GM19193 (cell line): Measurements from ENCODE around the gene ZFR.
A peak's percentile ranks its signal among the peaks of the same experiment; 100 is the strongest.

Experiments used
- POLR2A ChIP-seq: IDR thresholded peaks from 4 replicates; pipeline ENCODE4 v1.6.1; 2011; ENCODE audit not compliant: insufficient read depth, insufficient read length; ENCODE audit errors: extremely low read depth

ZFR gene

DNA sequence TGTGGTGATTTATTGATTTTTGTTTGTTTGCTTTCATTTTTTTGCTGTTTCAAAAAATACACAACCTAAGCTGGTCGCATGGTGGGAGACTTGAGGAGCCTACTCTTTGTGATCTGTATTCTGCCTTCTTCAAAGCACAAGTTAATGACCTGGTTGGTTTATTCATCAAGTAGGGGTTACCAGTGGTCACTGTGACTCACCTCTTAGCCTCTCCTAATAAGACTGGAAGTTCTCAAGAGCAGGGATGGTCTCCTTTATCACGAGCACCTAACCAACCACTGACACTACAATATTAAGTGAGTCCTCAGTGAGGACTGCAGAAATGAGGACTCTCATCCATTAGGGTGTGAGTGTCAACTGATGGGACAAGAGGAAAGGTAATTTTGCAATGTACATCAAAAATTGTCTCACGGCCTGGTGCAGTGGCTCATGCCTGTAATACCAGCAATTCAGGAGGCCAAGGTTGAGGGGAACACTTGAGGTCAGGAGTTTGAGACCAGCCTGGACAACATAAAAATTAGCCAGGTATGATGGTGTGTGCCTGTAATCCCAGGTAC is 118.2 kb downstream of the ZFR start:
- TF ChIP-seq POLR2A, result no peak

DNA sequence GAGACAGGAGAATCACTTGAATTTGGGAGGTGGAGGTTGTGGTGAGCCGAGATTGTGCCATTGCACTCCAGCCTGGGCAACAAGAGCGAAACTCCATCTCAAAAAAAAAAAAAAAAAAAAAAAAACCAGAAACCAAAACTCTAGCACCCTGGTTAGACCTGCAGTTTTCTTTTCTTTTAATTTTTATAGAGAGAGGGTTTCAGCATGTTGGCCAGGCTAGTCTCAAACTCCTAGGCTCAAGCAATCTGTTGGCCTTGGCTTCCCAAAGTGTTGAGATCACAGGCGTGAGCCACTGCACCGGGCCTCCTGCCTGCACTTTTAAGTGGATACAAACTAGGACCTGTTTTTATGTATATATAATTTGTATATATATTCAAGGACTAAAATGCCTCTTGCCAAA is 118.9 kb downstream of the ZFR start:
- no peak for TF ChIP-seq POLR2A

GRCh38 chr5:32325062-32325461 is 119.5 kb downstream of the ZFR start:
- no peak for TF ChIP-seq POLR2A

GRCh38 chr5:32323741-32324140 is 120.8 kb downstream of the ZFR start:
- TF ChIP-seq POLR2A, result no peak

GRCh38 chr5:32322882-32323281 is 121.7 kb downstream of the ZFR start:
- no peak for TF ChIP-seq POLR2A

GRCh38 chr5:32320576-32320975 is 124.0 kb downstream of the ZFR start:
- no peak for TF ChIP-seq POLR2A

GRCh38 chr5:32319926-32320543 is 124.5 kb downstream of the ZFR start:
- TF ChIP-seq POLR2A, result no peak

- no peak for TF ChIP-seq POLR2A
Measured at GRCh38 chr5:32319392-32319791, 125.1 kb downstream of the ZFR start.

- no peak for TF ChIP-seq POLR2A
Measured at GRCh38 chr5:32317041-32317440, 127.5 kb downstream of the ZFR start.

DNA sequence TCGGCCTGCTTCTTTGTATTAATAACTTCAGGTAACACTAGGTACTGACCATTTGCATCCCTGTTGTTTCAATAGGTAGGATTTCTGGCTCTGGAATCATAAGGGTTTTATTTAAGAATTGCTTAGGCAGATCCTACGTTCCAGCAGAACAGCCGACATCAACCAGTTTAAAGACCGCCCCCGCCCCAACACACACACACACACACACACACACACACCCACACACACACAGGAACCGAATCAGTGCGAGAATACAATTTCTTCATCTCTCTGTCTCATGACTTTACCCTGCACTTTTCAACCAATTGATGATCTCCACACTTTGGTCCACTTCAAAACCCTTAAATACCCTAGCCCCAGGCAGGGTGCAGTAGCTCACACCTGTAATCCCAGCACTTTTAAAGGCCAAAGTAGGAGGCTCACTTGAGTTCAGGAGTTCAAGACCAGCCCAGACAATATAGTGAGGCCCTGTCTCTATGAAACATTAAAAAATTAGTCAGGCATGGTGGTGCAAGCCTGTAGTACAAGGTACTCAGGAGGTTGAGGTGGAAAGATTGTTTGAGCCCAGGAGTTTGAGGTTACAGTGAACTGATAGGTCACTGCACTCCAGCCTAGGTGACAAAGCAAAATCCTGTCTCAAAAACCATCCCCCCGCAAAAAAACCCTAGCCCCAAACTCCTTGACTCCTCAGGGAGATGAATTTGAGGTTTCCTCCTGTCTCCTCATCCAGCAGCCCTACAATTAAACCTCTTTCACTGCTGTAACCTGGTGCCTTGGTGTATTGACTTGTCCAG is 129.1 kb downstream of the ZFR start:
- TF ChIP-seq POLR2A, result no peak

DNA sequence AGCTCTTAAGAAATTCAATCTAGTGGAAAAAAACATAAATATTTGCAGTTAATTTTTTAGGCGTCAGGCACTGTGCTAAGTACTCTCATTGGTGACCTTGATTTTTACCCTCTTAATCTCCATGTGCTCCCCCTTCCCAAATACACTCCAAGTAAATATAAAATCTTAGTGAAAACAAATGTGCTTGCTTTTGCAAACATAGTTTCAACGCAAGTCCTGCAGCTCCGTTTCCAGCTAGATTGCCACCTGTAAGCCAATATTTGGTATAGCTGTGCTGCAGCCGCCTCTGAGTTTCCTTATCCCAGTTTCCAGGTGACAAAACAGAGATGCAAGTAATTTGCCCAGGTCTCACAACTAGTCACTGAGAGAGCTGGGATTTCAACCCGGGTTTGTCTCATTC is 129.9 kb downstream of the ZFR start:
- no peak for TF ChIP-seq POLR2A

DNA sequence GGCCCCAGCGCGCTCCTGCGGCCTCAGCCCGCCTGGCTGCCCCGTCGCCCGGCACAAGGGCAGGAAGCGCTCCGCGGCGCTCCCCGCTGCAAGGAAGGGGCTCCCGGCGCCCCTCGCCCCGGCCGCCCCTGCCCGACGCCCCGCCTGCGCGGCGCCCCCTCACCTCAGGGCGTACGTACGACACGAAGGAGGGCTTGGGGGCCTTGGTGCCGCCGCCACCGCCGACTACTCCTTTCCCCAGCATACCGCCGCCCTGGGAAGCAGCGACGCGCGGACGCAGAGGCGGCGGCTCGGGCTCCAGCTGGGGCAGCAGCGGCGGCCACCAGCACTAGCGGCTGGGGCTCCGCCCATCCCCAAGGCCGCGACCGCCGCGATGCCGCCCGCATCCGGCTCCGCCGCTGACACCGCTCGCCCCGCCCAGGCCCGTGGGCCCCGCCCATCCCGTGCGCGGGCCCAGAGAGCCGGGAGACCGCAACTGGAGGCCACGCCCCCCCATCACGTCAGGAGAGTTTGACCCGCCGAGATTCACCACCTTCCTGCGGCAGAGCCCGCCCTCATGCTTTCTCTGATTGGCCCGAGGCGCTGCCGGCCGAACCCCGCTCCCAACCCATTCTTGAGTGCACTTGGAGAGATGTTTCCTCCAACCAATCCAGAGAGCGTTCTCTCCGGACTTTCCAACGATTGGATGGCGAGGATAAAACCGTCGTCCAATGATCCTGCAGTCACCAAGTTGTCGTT is 131.8 kb downstream of the ZFR start, which contains the start of gene MTMR12:
Gene MTMR12, minus strand, starts transcription at position 345 of the 738 bp plus-strand sequence. Its CDS starts 101 bp downstream, at position 244.
- peak; percentile 84 for TF ChIP-seq POLR2A

GRCh38 chr5:32312197-32312594 is 132.3 kb downstream of the ZFR start:
- no peak for TF ChIP-seq POLR2A

GRCh38 chr5:32311404-32312196 is 132.9 kb downstream of the ZFR start:
- TF ChIP-seq POLR2A, result no peak

DNA sequence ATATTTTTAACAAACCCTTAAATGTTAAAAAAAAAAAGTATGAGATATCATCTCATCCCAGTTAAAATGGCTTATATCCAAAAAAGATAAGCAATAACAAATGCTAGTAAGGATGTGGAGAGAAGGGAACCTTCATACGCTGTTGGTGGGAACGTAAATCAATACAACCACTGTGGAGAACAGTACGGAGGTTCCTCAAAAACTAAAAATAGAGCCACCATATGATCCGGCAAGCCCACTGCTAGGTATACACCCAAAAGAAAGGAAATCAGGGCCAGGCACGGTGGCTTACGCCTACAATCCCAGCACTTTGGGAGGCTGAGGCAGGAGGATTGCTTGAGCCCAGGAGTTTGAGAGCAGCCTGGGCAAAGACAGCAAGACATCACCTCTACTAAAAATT is 134.8 kb downstream of the ZFR start:
- TF ChIP-seq POLR2A, result no peak

DNA sequence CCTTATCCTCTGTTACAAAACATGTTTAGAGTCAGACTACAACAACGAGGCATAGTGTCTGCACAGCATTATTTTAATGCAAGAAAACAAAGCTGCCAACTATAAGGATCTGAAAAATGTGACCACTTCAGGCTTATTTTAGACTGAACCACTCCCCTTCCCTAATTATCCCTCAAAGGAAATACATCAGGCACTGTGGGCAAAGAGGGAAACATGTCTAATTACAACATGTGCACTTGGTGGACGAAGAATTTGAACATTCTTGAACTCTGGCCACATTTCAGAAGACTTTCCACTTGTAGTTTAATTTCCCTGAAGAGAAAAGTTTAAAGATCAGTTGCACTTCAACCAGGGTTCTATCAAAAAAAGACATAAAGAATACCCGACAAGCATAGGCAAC is 135.6 kb downstream of the ZFR start:
- no peak for TF ChIP-seq POLR2A
